DMS53 treated with DMSO at 0.1 percent for 48 hours (cell line): ENCODE measurements around the gene HHIPL1.
"Not testable (repeated sequence)": the region's sequence is repeated elsewhere in the genome, so short reads cannot be mapped to it uniquely, and the experiment has no call there.

ENCODE experiments used
- DNase-seq: peaks from one replicate; lab custom pipeline; 2025; ENCODE audit not compliant: unreplicated experiment; lab: John Stamatoyannopoulos, UW

The HHIPL1 gene

GRCh38 chr14:99658218-99658845 is 13.4 kb downstream of the HHIPL1 start:
- no peak for DNase-seq

DNA sequence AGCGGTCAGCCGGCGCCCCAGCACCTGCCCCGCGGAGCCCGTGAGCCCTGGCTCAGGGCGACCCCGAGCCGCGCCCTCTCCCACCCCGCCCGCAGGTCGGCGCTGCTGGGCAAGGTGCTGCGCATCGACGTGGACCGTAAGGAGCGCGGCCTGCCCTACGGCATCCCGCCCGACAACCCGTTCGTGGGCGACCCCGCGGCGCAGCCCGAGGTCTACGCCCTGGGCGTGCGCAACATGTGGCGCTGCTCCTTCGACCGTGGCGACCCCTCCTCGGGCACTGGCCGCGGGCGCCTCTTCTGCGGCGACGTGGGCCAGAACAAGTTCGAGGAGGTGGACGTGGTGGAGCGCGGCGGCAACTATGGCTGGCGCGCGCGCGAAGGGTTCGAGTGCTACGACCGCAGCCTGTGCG is 14.4 kb downstream of the HHIPL1 start:
- no peak for DNase-seq

DNA sequence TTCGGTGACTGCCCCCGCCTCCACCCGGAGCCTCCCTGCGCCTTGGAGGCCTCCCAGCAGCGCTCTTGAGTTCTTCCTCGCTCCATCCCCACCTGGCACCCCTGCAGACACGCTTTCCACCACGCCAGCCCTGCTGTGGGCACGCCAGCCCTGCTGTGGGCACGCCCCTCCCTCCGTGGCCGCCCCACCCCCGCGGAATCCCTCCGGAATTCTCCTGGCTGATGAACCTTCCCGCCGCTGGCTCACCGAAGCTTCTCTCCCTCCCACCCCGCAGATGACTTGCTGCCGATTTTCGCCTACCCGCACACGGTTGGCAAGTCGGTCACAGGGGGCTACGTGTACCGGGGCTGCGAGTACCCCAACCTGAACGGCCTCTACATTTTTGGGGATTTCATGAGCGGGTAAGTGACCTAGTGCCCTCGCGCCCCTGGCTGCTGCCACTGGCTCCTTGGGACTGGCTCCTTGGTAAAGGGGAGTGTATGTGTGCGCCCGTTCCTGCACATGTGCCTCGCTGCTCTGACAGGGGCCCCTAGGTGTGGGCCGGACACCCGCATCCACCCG is 15.2 kb downstream of the HHIPL1 start:
- no peak for DNase-seq

- no peak for DNase-seq
Measured at GRCh38 chr14:99660794-99661193, 15.9 kb downstream of the HHIPL1 start.

- DNase-seq, result not testable (repeated sequence)
Measured at GRCh38 chr14:99661206-99661605, 16.3 kb downstream of the HHIPL1 start.

GRCh38 chr14:99662846-99663245 is 17.9 kb downstream of the HHIPL1 start:
- no peak for DNase-seq

DNA sequence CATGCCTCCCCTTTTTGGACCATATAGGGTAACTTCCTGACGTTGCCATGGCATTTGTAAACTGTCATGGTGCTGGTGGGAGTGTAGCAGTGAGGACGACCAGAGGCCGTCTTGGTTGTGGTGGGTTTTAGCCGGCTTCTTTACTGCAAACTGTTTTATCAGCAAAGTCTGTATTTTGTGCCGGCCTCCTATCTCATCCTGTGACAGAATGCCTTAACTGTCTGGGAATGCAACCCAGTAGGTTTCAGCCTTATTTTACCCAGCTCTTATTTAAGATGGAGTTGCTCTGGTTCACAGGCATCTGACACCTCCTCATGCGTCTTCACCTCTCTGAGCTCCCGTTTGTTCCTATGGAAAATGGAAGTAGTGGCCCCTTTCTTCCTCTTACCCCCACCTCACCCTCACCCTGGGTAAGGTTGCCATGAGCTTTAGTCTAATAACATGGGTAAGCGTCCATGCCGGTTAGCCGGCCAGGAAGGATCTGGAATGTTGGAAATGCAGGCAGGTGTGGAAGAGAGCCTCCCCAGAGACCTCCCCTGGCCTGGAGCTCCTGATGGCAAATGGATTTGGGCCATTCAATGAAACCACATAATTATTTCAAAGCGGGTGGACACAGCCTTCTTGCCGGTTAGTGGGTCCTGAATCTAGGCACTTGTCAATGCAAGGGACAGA is 18.6 kb downstream of the HHIPL1 start:
- DNase-seq, result no peak

- no peak for DNase-seq
Measured at GRCh38 chr14:99664058-99664936, 19.4 kb downstream of the HHIPL1 start.

DNA sequence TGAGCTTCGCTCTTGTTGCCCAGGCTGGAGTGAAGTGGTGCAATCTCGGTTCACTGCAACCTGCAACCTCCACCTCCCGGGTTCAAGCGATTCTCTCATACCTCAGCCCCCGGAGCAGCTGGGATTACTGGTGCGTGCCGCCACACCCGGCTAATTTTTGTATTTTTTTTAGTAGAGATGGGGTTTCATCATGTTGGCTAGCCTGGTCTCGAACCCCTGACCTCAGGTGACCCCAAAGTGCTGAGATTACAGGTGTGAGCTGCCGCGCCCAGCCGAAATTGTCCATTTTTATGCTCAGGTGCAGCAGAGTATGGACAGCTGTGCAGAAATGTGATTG is 20.0 kb downstream of the HHIPL1 start:
- no peak for DNase-seq

GRCh38 chr14:99666533-99666932 is 21.6 kb downstream of the HHIPL1 start:
- DNase-seq, result no peak

DNA sequence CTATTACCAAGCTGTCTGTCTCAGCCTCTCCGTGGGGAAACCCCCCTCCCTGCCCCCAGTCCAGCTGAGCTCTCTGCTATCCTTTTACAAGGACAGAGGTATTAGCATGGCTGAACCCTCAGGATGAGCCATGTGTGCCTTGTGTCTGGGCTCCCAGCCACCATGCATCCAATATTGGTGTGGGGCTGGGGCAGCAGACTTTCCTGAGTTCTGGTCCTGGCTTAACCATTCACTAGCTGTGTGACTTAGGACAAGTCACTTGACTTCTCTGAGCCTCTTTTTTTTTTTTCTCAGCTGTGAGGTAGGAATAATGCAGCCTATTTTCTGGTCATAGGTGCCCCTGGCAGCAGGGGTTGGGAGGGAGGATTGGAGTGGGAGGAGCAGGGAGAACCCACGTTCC is 22.1 kb downstream of the HHIPL1 start:
- no peak for DNase-seq

GRCh38 chr14:99667821-99668220 is 22.9 kb downstream of the HHIPL1 start:
- DNase-seq, result no peak

DNA sequence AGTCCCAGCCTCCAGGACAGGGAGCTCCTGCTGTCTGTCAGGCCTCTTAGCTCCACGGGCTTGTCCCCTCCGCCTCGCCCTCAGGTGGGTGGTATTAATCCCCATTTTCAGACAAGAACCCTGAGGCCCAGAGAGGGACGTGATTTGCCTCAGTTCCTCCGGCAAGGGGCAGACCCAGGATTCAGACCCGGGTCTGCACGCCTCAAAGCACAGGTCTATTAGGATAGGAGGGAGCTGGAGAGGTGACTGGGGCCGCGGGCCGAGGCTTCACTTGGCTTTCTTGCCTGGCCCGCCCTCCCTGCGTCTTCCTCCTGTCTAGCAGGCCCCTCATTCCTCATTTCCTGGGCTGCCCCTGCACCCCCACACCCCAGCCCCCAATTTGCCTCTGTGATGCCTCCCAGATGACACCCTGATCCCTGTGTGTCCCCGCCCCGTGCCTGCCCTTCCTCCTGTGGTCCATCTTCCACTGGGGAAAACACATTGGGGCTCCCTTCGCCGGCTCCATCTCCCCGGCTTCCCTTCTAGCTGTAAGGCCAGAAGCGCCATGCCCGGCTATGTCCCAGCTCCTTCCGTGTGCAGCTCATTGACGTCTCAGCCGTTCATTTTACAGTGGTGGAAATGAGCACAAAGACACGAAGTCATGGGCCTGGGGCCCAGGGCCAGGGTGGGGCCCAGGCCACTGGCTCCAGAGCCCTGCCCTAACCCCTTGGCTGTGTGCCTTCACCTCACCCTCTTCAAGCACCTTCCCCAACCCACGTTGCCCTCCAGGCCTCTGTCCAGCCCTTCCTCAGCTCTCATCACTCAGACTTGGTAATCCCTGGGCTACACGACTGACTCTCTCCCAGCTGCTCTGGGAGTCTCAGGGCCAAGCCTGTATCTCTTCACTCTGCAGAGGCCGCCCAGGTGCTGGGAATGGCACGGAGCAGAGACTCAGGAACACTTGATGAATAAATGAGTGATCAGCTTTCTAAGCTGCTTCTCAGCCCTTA is 23.7 kb downstream of the HHIPL1 start:
- DNase-seq, result no peak

- DNase-seq, result no peak
Measured at GRCh38 chr14:99670361-99671234, 25.7 kb downstream of the HHIPL1 start.

- DNase-seq, result no peak
Measured at GRCh38 chr14:99671235-99672224, 26.6 kb downstream of the HHIPL1 start.

DNA sequence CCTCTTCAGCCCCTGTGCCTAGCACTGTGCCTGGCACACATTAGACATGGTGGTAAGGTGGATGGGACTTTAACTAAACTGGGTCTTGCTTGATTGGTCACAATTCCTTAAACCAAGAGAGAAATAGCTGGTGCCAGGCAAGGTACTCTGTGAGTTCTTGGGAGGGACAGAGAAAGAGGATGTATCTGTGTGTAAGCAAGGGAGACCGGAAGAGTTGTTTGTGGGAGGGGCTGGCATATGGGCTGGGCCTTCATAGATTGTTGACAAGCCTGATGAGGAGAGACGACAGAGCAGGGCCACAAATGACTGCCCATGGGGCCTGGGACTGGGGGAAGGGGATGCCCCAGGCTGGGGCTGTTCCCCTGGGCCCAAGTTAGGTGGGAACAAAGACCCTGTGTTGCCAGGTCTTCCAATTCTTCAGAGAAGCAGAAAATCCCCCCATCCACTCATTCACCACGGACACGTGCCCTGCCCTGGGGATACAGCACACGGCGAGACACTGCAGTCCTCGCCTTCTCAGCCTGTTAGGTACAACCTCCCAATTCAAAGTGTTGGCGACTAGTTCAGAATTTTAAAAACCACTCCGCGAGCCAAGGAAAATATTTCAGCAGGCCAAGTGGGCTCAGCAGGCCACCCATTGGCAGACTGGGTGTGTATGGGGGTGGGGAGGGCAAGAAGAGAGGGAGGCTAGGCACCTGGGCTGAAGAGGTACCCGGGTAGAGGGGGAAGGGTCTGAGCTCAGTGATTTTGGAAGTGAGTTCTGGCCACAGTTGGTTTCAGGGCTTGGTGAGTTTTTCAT is 27.8 kb downstream of the HHIPL1 start:
- no peak for DNase-seq

DNA sequence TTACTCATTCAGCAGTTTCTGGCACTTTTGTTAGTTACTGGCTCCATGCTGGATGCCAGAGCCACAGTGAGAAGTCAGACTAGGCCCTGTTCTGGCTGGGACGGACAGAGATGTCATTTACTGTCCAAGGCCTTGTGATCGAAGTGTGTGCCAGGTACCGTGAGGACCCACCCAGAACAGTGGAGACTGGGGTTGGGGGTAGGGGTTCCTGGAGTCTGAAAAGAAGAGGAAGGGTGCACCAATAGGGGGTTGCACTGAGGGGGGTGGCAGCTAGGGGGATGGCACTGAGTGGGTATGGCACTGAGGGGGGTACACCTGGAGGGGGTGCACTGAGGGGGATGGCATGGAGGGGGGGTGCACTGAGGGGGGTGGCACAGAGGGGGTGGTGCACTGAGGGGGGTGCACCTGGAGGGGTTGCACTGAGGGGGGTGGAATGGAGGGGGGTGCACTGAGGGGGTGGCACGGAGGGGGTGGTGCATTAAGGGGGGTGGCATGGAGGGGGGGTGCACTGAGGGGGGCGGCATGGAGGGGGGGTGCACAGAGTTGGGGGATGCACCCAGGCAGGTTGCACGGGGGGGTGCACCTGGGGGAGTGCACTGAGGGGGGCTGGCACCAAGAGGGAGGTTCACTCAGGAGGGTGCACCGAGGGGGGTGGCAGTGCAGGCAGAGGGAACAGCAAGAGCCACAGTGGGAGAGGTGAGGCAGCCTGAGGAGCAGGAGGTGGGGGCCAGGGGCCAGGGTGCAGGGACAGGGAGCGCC is 28.6 kb downstream of the HHIPL1 start:
- DNase-seq, result no peak
